RWPE1 (cell line): ENCODE measurements around the gene ANO7.

Source experiments
- CTCF ChIA-PET: fragments of 350-600 bp; sonication (Branson Sonifier 250); formaldehyde crosslinking; extraction: SDS; loops from one replicate; lab custom pipeline; 2021; lab: Yijun Ruan, JAX
- POLR2A ChIA-PET: fragments of 400-600 bp; formaldehyde crosslinking; extraction: SDS; loops from one replicate; lab custom pipeline; 2020; ENCODE audit warnings: antibody characterized with exemption; ENCODE audit not compliant: low non-redundant PET; lab: Yijun Ruan, JAX
- DNase-seq: peaks from one replicate; pipeline ENCODE4 v3.0.0; 2012; ENCODE audit warnings: low spot score
- H3K27ac ChIP-seq: fragments of 450-650 bp; 2 replicates; pipeline ENCODE4 v1.5.1; 2017
- TF ChIP-seq, protein P1 (sequence below): fragments of 450-650 bp; conservative IDR thresholded peaks from 2 replicates; pipeline ENCODE4 v1.5.1; 2017; ENCODE audit warnings: low read depth, mild to moderate bottlenecking

The ANO7 gene

DNA sequence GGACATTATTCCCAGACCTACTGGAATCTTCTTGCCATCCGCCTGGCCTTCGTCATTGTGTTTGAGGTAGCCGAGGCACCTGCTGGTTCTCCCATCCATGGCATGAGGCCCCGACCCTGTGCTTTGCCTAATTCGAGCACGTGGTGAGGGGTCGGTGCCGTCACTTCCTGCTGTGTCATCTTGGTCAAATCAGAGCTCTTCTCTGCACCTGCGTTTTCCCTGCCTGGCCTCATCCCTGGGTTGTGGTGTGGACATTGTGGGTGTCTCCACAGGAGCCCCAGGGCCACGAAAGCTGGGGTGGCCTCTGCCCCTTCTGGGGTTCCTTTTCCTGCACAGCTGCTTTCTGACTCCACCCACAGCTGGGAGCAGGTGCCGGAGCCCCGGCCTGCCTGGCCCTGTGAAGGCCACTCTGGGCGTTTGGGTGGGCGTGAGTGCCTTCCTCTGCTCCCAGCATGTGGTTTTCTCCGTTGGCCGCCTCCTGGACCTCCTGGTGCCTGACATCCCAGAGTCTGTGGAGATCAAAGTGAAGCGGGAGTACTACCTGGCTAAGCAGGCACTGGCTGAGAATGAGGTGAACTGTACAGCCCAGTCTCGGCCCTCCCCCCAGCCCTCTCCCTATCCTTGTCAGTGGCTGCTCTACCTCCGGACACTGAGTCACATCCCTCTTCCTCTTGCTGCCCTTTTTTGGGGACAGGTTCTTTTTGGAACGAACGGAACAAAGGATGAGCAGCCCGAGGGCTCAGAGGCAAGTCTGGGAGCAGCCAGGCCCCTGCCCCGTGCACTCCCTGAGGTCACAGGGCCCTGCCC is 34.9 kb downstream of the ANO7 start:
- peak overlapping the region; percentile 50 for H3K27ac ChIP-seq
- DNase-seq, result peak; percentile 43
- TF ChIP-seq, protein P1, sequence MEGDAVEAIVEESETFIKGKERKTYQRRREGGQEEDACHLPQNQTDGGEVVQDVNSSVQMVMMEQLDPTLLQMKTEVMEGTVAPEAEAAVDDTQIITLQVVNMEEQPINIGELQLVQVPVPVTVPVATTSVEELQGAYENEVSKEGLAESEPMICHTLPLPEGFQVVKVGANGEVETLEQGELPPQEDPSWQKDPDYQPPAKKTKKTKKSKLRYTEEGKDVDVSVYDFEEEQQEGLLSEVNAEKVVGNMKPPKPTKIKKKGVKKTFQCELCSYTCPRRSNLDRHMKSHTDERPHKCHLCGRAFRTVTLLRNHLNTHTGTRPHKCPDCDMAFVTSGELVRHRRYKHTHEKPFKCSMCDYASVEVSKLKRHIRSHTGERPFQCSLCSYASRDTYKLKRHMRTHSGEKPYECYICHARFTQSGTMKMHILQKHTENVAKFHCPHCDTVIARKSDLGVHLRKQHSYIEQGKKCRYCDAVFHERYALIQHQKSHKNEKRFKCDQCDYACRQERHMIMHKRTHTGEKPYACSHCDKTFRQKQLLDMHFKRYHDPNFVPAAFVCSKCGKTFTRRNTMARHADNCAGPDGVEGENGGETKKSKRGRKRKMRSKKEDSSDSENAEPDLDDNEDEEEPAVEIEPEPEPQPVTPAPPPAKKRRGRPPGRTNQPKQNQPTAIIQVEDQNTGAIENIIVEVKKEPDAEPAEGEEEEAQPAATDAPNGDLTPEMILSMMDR, result no peak
- CTCF ChIA-PET, result interaction anchor here (0.6 kb wide), 1 partner anchor 135 kb away, joined by 3 read pairs; no protein-coding TSS in a partner anchor
- POLR2A ChIA-PET, result no interaction called here

DNA sequence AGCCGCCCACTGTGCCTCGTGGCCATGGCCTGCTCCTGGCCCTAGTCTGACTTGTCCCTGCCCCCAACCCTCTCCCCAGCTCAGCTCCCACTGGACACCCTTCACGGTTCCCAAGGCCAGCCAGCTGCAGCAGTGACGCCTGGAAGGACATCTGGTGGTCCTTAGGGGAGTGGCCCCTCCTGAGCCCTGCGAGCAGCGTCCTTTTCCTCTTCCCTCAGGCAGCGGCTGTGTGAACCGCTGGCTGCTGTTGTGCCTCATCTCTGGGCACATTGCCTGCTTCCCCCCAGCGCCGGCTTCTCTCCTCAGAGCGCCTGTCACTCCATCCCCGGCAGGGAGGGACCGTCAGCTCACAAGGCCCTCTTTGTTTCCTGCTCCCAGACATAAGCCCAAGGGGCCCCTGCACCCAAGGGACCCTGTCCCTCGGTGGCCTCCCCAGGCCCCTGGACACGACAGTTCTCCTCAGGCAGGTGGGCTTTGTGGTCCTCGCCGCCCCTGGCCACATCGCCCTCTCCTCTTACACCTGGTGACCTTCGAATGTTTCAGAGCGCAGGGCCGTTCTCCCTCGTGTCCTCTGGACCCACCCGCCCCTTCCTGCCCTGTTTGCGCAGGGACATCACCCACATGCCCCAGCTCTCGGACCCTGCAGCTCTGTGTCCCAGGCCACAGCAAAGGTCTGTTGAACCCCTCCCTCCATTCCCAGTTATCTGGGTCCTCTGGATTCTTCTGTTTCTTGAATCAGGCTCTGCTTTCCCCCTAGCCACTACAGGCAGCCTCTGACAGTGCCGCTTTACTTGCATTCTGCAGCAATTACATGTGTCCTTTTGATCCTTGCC is 35.8 kb downstream of the ANO7 start:
- POLR2A ChIA-PET, result no interaction called here
- DNase-seq, result no peak
- H3K27ac ChIP-seq, result peak overlapping the region; percentile 50
- CTCF ChIA-PET, result interaction anchor here (0.6 kb wide), 1 partner anchor 134 kb away, joined by 3 read pairs; no protein-coding TSS in a partner anchor
- TF ChIP-seq, protein P1, result no peak

DNA sequence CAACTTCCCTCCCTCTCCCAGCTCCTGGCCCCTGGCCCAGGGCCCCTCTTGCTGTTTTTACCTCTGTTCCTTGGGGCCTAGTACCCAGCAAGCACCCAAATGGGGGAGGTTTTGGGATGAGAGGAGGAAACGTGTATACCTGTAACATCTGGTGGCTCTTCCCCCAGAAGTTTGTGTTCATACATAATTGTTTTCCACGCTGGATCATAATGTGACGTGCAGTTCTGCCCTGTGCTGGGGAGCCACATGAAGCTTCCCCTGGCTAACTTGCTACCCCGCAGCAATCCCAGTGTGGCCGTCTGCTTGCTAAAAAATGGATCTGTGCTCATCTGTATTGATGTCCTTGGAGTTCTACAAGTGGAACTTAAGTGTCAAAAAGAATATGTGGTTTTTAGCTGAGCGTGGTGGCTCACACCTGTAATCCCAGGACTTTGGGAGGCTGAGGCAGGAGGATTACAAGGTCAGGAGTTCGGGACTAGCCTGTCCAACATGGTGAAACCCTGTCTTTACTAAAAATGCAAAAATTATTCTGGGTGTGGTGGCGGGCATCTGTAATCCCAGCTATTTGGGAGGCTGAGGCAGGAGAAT is 36.5 kb downstream of the ANO7 start:
- ChIA-PET CTCF (no interaction called here), POLR2A (no interaction called here)

DNA sequence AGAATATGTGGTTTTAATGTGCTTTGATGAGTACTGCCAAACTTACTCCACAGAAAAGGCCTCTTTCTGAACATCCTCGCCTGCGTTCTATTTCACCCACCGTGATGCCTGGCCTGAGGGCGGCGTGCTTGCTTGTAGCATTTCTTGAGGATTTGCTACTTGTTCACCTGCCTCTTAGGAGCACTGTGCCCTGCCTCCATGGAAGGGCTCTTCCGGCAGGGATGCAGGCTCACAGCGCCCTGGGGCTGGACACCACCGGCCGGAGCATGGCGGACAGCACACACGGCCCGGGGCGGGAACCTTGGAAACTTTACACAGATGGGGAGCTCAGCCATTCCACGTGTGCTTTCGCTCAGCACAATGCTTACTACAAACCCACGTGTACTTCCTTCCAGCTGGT is 37.1 kb downstream of the ANO7 start:
- peak overlapping the region; percentile 50; the same call in 1 of the 2 replicates for H3K27ac ChIP-seq
- POLR2A ChIA-PET, result no interaction called here
- no peak for DNase-seq
- TF ChIP-seq, protein P1, result no peak
- CTCF ChIA-PET, result no interaction called here

More for the DNA sequence above, 36.5 kb downstream of the ANO7 start:
- TF ChIP-seq, protein P1, result no peak
- no peak for DNase-seq
- peak overlapping the region; percentile 50 for H3K27ac ChIP-seq

DNA sequence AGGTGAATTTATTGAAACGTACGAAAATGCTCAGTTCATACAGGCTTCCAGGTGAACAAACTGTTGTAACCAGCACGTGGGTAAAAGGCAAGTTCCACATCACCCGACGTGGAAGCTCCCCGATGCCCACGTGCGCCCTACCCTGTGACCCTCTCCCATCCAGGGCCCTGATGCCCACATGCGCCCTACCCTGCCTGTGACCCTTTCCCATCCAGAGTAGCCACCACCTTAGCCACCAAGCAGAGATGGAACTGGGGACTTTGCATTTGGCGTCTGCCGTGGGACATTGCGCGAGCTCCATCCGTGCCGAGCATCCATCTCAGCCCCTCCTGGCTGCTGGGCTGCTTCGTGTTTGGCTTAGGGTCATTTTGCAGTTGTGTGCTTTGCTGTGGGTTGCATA is 37.5 kb downstream of the ANO7 start:
- peak overlapping the region; percentile 50; the same call in 1 of the 2 replicates for H3K27ac ChIP-seq
- ChIA-PET POLR2A (no interaction called here), CTCF (interaction anchor here (0.6 kb wide), 1 partner anchor 153 kb away, joined by 3 read pairs; no protein-coding TSS in a partner anchor)
- TF ChIP-seq, protein P1, result no peak
- DNase-seq, result no peak
